GM10248 (cell line): ENCODE data around the gene EXD1.

Experiments used
- CTCF ChIA-PET: fragments of 300-600 bp; sonication (Branson Sonifier 250); formaldehyde crosslinking; extraction: SDS; loops from one replicate; lab custom pipeline; 2021; ENCODE audit warnings: antibody characterized with exemption; lab: Yijun Ruan, JAX
- POLR2A ChIA-PET: fragments of 350-650 bp; sonication (Branson Sonifier 250); formaldehyde crosslinking; extraction: SDS; loops from one replicate; lab custom pipeline; 2020; ENCODE audit warnings: antibody characterized with exemption; lab: Yijun Ruan, JAX
- DNase-seq: peaks from one replicate; pipeline ENCODE4 v3.0.0; 2012; ENCODE audit errors: extremely low spot score
- CTCF ChIP-seq: IDR thresholded peaks from 2 replicates; pipeline ENCODE4 v1.5.1; 2012; ENCODE audit warnings: mild to moderate bottlenecking, low read depth; ENCODE audit errors: extremely low read depth, missing control alignments, control extremely low read depth

Gene EXD1

GRCh38 chr15:41182266-41182665 lies 48.3 kb downstream of the EXD1 start:
- no peak for DNase-seq
- POLR2A ChIA-PET = no interaction called here
- CTCF ChIA-PET = interaction anchor here (1.7 kb wide), 2 partner anchors 276 to 278 kb away, joined by 5 to 9 read pairs; no protein-coding TSS in a partner anchor
- no peak for TF ChIP-seq CTCF

- DNase-seq = no peak
- TF ChIP-seq CTCF = no peak
- ChIA-PET CTCF (interaction anchor here (0.8 to 1.3 kb wide), 3 partner anchors 277 to 321 kb away, joined by 3 read pairs; partner anchors contain the start of gene VPS18), POLR2A (no interaction called here)
Measured at GRCh38 chr15:41180206-41180789, 50.3 kb downstream of the EXD1 start.

DNA sequence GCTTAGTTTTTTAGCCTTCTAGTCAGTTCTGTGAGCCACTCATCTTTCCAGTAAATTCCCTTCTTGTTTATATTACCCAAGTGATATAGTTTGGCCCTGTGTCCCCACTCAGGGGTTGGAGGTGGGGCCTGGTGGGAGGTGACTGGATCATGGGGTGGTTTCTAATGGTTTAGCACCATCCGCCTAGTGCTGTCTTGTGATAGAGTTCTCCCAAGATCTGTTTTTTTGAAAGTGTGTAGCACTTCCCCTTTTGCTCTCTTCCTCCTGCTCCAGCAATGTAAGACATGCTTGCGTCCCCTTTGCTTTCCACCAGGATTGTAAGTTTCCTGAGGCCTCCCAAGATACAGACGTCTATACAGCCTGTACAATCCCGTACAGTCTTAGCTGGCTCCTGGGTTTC lies 60.8 kb downstream of the EXD1 start:
- no peak for DNase-seq
- CTCF ChIA-PET = no interaction called here
- POLR2A ChIA-PET = no interaction called here
- TF ChIP-seq CTCF = no peak

GRCh38 chr15:41169086-41169485 lies 61.5 kb downstream of the EXD1 start:
- CTCF ChIA-PET = no interaction called here
- POLR2A ChIA-PET = no interaction called here
- no peak for DNase-seq
- no peak for TF ChIP-seq CTCF

GRCh38 chr15:41161736-41162135 lies 68.8 kb downstream of the EXD1 start:
- CTCF ChIA-PET = no interaction called here
- POLR2A ChIA-PET = no interaction called here
- DNase-seq = no peak
- no peak for TF ChIP-seq CTCF

DNA sequence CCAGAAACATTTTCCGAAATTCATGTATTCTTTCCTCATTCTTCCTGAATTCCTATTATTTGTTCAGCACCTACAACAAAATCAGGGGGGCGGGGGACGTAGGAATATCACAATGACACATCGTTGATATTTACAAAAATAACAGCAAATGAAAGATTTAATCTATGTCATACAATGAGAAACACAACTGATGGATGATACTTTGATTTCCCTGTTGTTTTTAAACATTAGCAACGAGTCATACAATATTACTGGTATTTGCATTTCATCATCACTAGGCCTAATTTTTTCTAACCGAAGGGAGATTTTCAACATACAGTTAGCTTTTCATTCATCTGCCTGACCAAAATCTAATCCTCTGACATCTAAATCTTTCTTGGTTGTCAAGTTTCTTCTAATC lies 69.2 kb downstream of the EXD1 start:
- no peak for DNase-seq
- POLR2A ChIA-PET = no interaction called here
- CTCF ChIA-PET = no interaction called here
- TF ChIP-seq CTCF = no peak
